ENCODE measurements around the gene ZP4.

DNA sequence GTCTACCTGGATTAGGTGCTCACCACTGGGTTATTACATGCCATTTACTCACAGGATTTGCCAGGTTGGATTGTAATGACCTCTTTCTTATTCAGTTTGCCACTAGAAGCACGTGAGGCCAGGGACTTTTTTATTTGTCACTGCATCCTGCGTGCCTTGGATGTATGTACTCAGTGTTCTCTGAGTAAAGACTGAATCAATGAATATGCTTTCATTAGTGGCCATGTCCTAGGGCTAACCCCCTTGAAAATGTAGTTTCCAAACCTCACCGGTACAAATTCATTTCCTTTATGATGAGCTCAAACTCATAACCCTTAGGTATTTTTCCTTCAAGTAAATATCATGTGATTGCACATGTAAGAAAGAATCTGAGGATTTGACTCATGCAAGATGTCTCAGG lies 1.3 kb upstream of the ZP4 start:
- TF ChIP-seq POLR2AphosphoS5 (IDR thresholded peaks at IDR 0.05): no peak
- no peak for TF ChIP-seq POLR2A (IDR thresholded peaks at IDR 0.05)
